ENCODE data around the gene TTLL5.

- TF ChIP-seq CTCF (conservative IDR thresholded peaks at IDR 0.05 in 1 of 2, IDR thresholded peaks at IDR 0.05 in 1 of 2; ENCODE audit: low read depth in 1 of 2, low read length in 2 of 2) (no peak), EZH2 (IDR thresholded peaks at IDR 0.05; ENCODE audit: low read length, missing control alignments) (no peak)
Measured at GRCh38 chr14:75967866-75968265, 306.8 kb downstream of the TTLL5 start.
